ENCODE data around the gene MYCL. TPM values are rescaled to one million over a fixed set of nuclear protein-coding genes. Genes with fewer than 3 reads are reported as not detected.

MYCL gene
- total and polyA plus RNA-seq, 2 of the 13 experiments (the other 11 are each of a cell fraction or from before 2014, with no cell fraction given) = 0.31 to 1.7 TPM

DNA sequence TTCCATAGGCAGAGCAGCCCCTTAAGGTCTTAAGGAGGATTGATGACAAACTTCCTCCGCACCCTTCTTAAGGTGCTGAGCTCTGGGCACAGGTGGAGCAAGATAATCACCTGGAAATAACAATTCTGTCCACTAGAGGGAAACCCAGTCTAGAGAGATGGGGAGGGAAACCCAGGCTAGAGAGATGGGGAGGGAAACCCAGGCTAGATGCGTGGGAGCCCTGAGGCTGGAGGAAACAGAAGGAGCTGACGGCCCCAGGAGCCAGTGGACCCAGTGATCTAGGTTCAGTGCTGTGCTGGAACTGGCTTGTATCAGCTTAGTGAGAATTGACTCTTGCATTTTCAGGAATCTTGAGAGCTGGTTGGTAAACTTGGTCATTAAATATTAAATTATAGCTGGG, 17.8 kb upstream of the MYCL start (continued):
- TF ChIP-seq KDM4B (CRISPR knock-in tag; IDR thresholded peaks at IDR 0.05) = no peak

DNA sequence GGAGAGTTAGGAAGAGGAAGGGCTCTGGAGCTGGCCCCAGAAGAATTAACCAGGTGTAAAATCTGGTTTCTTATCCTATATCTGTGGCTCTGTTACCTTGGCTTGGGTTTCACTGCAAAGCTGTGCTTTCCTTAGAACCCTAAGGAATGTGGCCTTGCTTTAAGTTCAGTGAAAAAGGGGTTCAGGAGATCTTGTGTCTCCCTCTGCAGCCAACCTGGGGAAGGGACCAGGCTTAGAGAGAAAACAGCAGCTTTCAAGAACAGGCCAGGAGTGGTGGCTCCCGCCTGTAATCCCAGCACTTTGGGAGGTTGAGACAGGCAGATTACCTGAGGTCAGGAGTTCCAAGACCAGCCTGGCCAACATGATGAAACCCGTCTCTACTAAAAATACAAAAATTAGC, 16.1 kb upstream of the MYCL start:
- Histone ChIP-seq H3K4me1 (ENCODE audit: insufficient read depth, low read length) (peaks cover 14% of the 10 kb centered on the region), H3K27me3 (ENCODE audit: control insufficient read depth in 1 of 2, insufficient read depth in 2 of 2, low read length in 2 of 2) (peaks cover 0 to 13% of the 10 kb centered on the region in 2 experiments; a peak in 3 of 5 replicates), H3K36me3 (replicated peaks in 1 of 2; ENCODE audit: control insufficient read depth in 1 of 2, insufficient read depth in 2 of 2, low read length in 2 of 2) (no peaks in the 10 kb centered on the region), H3K79me2 (ENCODE audit: insufficient read depth, low read length) (no peaks in the 10 kb centered on the region), H3K9me3 (ENCODE audit: low read length) (no peaks in the 10 kb centered on the region), H3K4me2 (ENCODE audit: low read depth, low read length) (no peak overlapping the region), H2AFZ (ENCODE audit: low read length) (no peak overlapping the region), H3K4me3 (replicated peaks in 1 of 3; ENCODE audit: insufficient read depth in 1 of 3, low read depth in 2 of 3, low read length in 3 of 3) (no peak overlapping the region), H4K20me1 (ENCODE audit: insufficient read depth, low read length) (no peaks in the 10 kb centered on the region), H3K27ac (ENCODE audit: extremely low read length, insufficient read depth, low read length) (no peak overlapping the region), H3K9ac (ENCODE audit: insufficient read depth, low read depth, low read length) (no peak overlapping the region)
- no peak for FAIRE-seq
- intact Hi-C loops (cut with micrococcal nuclease; ENCODE audit: unreplicated experiment) = loop anchor here (10.0 kb wide), 1 partner anchor 117 kb away; no protein-coding TSS in a partner anchor
- no TSS peak for BruUV-seq (replicated peaks)
- TF ChIP-seq STAG1 (CRISPR knock-in tag; IDR thresholded peaks at IDR 0.05) (peak; percentile 12; the same call in 1 of the 2 replicates), MIER3 (CRISPR knock-in tag; IDR thresholded peaks at IDR 0.05; ENCODE audit: borderline replicate concordance) (no peak), ZNF136 (CRISPR knock-in tag; IDR thresholded peaks at IDR 0.05; ENCODE audit: low read depth) (no peak), NCOA2 (CRISPR knock-in tag; IDR thresholded peaks at IDR 0.05) (no peak)
- TF ChIP-seq, protein P1, sequence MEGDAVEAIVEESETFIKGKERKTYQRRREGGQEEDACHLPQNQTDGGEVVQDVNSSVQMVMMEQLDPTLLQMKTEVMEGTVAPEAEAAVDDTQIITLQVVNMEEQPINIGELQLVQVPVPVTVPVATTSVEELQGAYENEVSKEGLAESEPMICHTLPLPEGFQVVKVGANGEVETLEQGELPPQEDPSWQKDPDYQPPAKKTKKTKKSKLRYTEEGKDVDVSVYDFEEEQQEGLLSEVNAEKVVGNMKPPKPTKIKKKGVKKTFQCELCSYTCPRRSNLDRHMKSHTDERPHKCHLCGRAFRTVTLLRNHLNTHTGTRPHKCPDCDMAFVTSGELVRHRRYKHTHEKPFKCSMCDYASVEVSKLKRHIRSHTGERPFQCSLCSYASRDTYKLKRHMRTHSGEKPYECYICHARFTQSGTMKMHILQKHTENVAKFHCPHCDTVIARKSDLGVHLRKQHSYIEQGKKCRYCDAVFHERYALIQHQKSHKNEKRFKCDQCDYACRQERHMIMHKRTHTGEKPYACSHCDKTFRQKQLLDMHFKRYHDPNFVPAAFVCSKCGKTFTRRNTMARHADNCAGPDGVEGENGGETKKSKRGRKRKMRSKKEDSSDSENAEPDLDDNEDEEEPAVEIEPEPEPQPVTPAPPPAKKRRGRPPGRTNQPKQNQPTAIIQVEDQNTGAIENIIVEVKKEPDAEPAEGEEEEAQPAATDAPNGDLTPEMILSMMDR (CRISPR knock-in tag; IDR thresholded peaks at IDR 0.05) = 0 out of 2 replicates have a peak, but pooled peaks have one; percentile 7
- no peak for ATAC-seq
- WGBS (ENCODE audit: low lambda C conversion rate) = 30% methylated on average over 2 of the region's 2 CpGs
- DNase-seq (ENCODE audit: low spot score) = no peak
- CTCF ChIA-PET (ENCODE audit: low intra/inter-chr PET ratio, low total read pairs) = interaction anchor here (3.2 kb wide), 1 partner anchor 56 kb away, joined by 36 read pairs; no protein-coding TSS in a partner anchor
- in situ Hi-C loops (cut with HindIII; ENCODE audit: extremely low pct_ligation_motif_present, low pct_unique_long_range_greater_than_20kb) = loop anchor here (5.0 kb wide), 1 partner anchor 54 kb away; no protein-coding TSS in a partner anchor
- POLR2A ChIA-PET = no interaction called here
